Mesendoderm (in vitro differentiated cells): ENCODE measurements around the gene RNF213.
"Not testable (repeated sequence)": the region's sequence is repeated elsewhere in the genome, so short reads cannot be mapped to it uniquely, and the experiment has no call there.

Experiments used
- DNase-seq: peaks from one replicate; pipeline ENCODE4 v3.0.0; 2013
- H2AK5ac ChIP-seq: 2 replicates; pipeline ENCODE4 v1.6.1; 2013; ENCODE audit warnings: low read length, inconsistent platforms
- H2BK120ac ChIP-seq: 2 replicates; pipeline ENCODE4 v1.6.1; 2013; ENCODE audit warnings: low read depth, mild to moderate bottlenecking, low read length, moderate library complexity, mixed read lengths
- H2BK15ac ChIP-seq: replicated peaks from 2 replicates; pipeline ENCODE4 v1.6.1; 2013; ENCODE audit warnings: low read depth, mild to moderate bottlenecking, moderate library complexity
- H2BK5ac ChIP-seq: 2 replicates; pipeline ENCODE4 v1.6.1; 2013; ENCODE audit warnings: low read length, inconsistent platforms
- H3K18ac ChIP-seq: 2 replicates; pipeline ENCODE4 v1.6.1; 2013; ENCODE audit warnings: mild to moderate bottlenecking, low read length, mixed read lengths
- H3K23ac ChIP-seq: one replicate; pipeline ENCODE4 v1.6.1; 2013; ENCODE audit warnings: low read length
- H3K27ac ChIP-seq: 2 replicates; pipeline ENCODE4 v1.5.1; 2013; ENCODE audit warnings: low read depth, mild to moderate bottlenecking, inconsistent platforms, low read length, moderate library complexity
- H3K27me3 ChIP-seq: 2 replicates; pipeline ENCODE4 v1.6.1; 2013; ENCODE audit warnings: low read length, control low read depth, mild to moderate bottlenecking, inconsistent platforms; ENCODE audit not compliant: insufficient read depth, poor library complexity
- H3K36me3 ChIP-seq: 2 replicates; pipeline ENCODE4 v1.6.1; 2013; ENCODE audit warnings: low read length, inconsistent platforms; ENCODE audit not compliant: control insufficient read depth, insufficient read depth
- H3K4ac ChIP-seq: one replicate; pipeline ENCODE4 v1.6.1; 2013; ENCODE audit warnings: low read depth, mild to moderate bottlenecking, low read length, moderate library complexity
- H3K4me1 ChIP-seq: 2 replicates; pipeline ENCODE4 v1.6.1; 2013; ENCODE audit warnings: low read depth, low read length, inconsistent platforms; ENCODE audit not compliant: control insufficient read depth
- H3K4me2 ChIP-seq: 2 replicates; pipeline ENCODE4 v1.6.1; 2013; ENCODE audit warnings: low read length
- H3K4me3 ChIP-seq: 2 replicates; pipeline ENCODE4 v1.5.1; 2013; ENCODE audit warnings: mild to moderate bottlenecking, low read length
- H3K56ac ChIP-seq: one replicate; pipeline ENCODE4 v1.6.1; 2013; ENCODE audit warnings: low read length
- H3K79me1 ChIP-seq: 2 replicates; pipeline ENCODE4 v1.6.1; 2013; ENCODE audit warnings: low read length, inconsistent platforms
- H3K79me2 ChIP-seq: 2 replicates; pipeline ENCODE4 v1.6.1; 2013; ENCODE audit warnings: mild to moderate bottlenecking, low read length; ENCODE audit not compliant: control insufficient read depth, insufficient read depth
- H3K9ac ChIP-seq: 2 replicates; pipeline ENCODE4 v1.6.1; 2013; ENCODE audit warnings: low read length, inconsistent platforms
- H4K5ac ChIP-seq: one replicate; pipeline ENCODE4 v1.6.1; 2013; ENCODE audit warnings: low read length
- H4K8ac ChIP-seq: one replicate; pipeline ENCODE4 v1.6.1; 2013; ENCODE audit warnings: low read depth, mild to moderate bottlenecking, control low read depth, low read length, moderate library complexity
- WGBS: extraction: QIAGEN DNeasy Blood & Tissue Kit; methylation state at CpG from one replicate; pipeline ENCODE4 v1.1.7; 2013; ENCODE audit warnings: low lambda C conversion rate, missing lambda C conversion rate; ENCODE audit not compliant: insufficient coverage; ENCODE audit errors: extremely low coverage; 5-methylcytosine and 5-hydroxymethylcytosine counted together

RNF213 gene

GRCh38 chr17:80236911-80237310 lies 23.7 kb upstream of the RNF213 start:
- H3K27ac ChIP-seq = no peak overlapping the region
- H3K18ac ChIP-seq = no peak overlapping the region
- no peak overlapping the region for H4K8ac ChIP-seq
- no peak overlapping the region for H3K9ac ChIP-seq
- H3K79me2 ChIP-seq = no peaks in the 10 kb centered on the region
- no peak overlapping the region for H3K4me3 ChIP-seq
- no peak overlapping the region for H3K23ac ChIP-seq
- H3K4me2 ChIP-seq = no peak overlapping the region
- H3K36me3 ChIP-seq = peaks cover 4% of the 10 kb centered on the region
- no peaks in the 10 kb centered on the region for H3K27me3 ChIP-seq
- no peak overlapping the region for H3K56ac ChIP-seq
- no peak overlapping the region for H2AK5ac ChIP-seq
- no peaks in the 10 kb centered on the region for H3K79me1 ChIP-seq
- no peak overlapping the region for H2BK120ac ChIP-seq
- no peak for DNase-seq
- no peaks in the 10 kb centered on the region for H3K4me1 ChIP-seq
- WGBS = no CpG with 5 or more reads among the region's 17 CpGs
- H4K5ac ChIP-seq = no peak overlapping the region
- H2BK15ac ChIP-seq = no peak overlapping the region
- H2BK5ac ChIP-seq = no peak overlapping the region
- no peak overlapping the region for H3K4ac ChIP-seq

DNA sequence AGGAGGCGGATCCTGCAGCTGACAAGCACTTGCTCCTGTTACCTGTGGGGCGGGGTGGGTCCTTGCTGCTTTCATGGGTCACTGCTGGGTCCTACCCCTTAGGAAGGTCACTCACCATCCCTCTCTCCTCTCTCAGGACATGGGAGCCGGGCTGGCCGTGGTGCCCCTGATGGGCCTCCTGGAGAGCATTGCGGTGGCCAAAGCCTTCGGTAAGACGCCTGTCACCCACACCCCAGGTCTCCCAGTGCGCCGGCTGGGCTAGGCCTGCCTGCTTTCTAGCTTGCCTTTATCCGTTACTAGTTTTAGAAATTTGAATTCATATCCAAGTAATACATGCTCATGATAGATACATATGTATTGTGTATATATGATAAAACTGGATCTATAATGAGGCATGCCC lies 23.3 kb upstream of the RNF213 start:
- H2BK5ac ChIP-seq = no peak overlapping the region
- no peak overlapping the region for H3K18ac ChIP-seq
- H3K79me2 ChIP-seq = no peaks in the 10 kb centered on the region
- no CpG with 5 or more reads among the region's 10 CpGs for WGBS
- no peak overlapping the region for H3K56ac ChIP-seq
- no peak overlapping the region for H2BK15ac ChIP-seq
- no peak overlapping the region for H3K4me2 ChIP-seq
- no peak overlapping the region for H3K9ac ChIP-seq
- H3K27me3 ChIP-seq = no peaks in the 10 kb centered on the region
- H2BK120ac ChIP-seq = no peak overlapping the region
- H3K4ac ChIP-seq = no peak overlapping the region
- peaks cover 4% of the 10 kb centered on the region for H3K36me3 ChIP-seq
- H3K27ac ChIP-seq = no peak overlapping the region
- H4K5ac ChIP-seq = no peak overlapping the region
- no peaks in the 10 kb centered on the region for H3K4me1 ChIP-seq
- no peaks in the 10 kb centered on the region for H3K79me1 ChIP-seq
- no peak overlapping the region for H4K8ac ChIP-seq
- H3K23ac ChIP-seq = no peak overlapping the region
- no peak overlapping the region for H2AK5ac ChIP-seq
- H3K4me3 ChIP-seq = no peak overlapping the region
- no peak for DNase-seq

GRCh38 chr17:80242505-80242904 lies 18.1 kb upstream of the RNF213 start:
- no peak overlapping the region for H3K27ac ChIP-seq
- no peak overlapping the region for H2BK5ac ChIP-seq
- H3K4me3 ChIP-seq = no peak overlapping the region
- H3K36me3 ChIP-seq = peaks cover 4% of the 10 kb centered on the region
- no peak overlapping the region for H4K5ac ChIP-seq
- no CpG with 5 or more reads among the region's 14 CpGs for WGBS
- H4K8ac ChIP-seq = no peak overlapping the region
- H3K4ac ChIP-seq = no peak overlapping the region
- H2BK120ac ChIP-seq = no peak overlapping the region
- H3K23ac ChIP-seq = no peak overlapping the region
- DNase-seq = no peak
- no peaks in the 10 kb centered on the region for H3K27me3 ChIP-seq
- H3K4me2 ChIP-seq = no peak overlapping the region
- H3K79me2 ChIP-seq = no peaks in the 10 kb centered on the region
- H3K56ac ChIP-seq = no peak overlapping the region
- no peaks in the 10 kb centered on the region for H3K79me1 ChIP-seq
- H2AK5ac ChIP-seq = no peak overlapping the region
- H3K4me1 ChIP-seq = no peaks in the 10 kb centered on the region
- no peak overlapping the region for H2BK15ac ChIP-seq
- H3K18ac ChIP-seq = no peak overlapping the region
- H3K9ac ChIP-seq = no peak overlapping the region

GRCh38 chr17:80243526-80244433 lies 16.9 kb upstream of the RNF213 start:
- no peak for DNase-seq
- no peak overlapping the region for H3K4me2 ChIP-seq
- H3K9ac ChIP-seq = no peak overlapping the region
- no peak overlapping the region for H2BK5ac ChIP-seq
- no peak overlapping the region for H3K4me3 ChIP-seq
- no peak overlapping the region for H4K5ac ChIP-seq
- H2BK15ac ChIP-seq = no peak overlapping the region
- H3K18ac ChIP-seq = no peak overlapping the region
- no peaks in the 10 kb centered on the region for H3K4me1 ChIP-seq
- H2BK120ac ChIP-seq = no peak overlapping the region
- no peaks in the 10 kb centered on the region for H3K79me1 ChIP-seq
- no peaks in the 10 kb centered on the region for H3K36me3 ChIP-seq
- H3K79me2 ChIP-seq = no peaks in the 10 kb centered on the region
- no peak overlapping the region for H3K4ac ChIP-seq
- no peak overlapping the region for H3K56ac ChIP-seq
- no peak overlapping the region for H4K8ac ChIP-seq
- H2AK5ac ChIP-seq = no peak overlapping the region
- WGBS = no CpG with 5 or more reads among the region's 26 CpGs
- no peaks in the 10 kb centered on the region for H3K27me3 ChIP-seq
- no peak overlapping the region for H3K27ac ChIP-seq
- no peak overlapping the region for H3K23ac ChIP-seq

GRCh38 chr17:80244448-80244847 lies 16.2 kb upstream of the RNF213 start:
- H2BK5ac ChIP-seq, H2BK15ac ChIP-seq, H3K23ac ChIP-seq, H3K18ac ChIP-seq, H3K4me2 ChIP-seq, H3K4me1 ChIP-seq, H3K4ac ChIP-seq, H3K4me3 ChIP-seq, H3K36me3 ChIP-seq, H2AK5ac ChIP-seq, H4K8ac ChIP-seq, H2BK120ac ChIP-seq, H3K79me2 ChIP-seq, H3K56ac ChIP-seq, H4K5ac ChIP-seq, H3K27me3 ChIP-seq, H3K9ac ChIP-seq, H3K79me1 ChIP-seq, DNase-seq, H3K27ac ChIP-seq: not testable (repeated sequence)
- no CpG with 5 or more reads among the region's 6 CpGs for WGBS
